Measurements from ENCODE around the gene STAMBPL1.
"Not testable (repeated sequence)": the region's sequence is repeated elsewhere in the genome, so short reads cannot be mapped to it uniquely, and the experiment has no call there.

The STAMBPL1 gene

DNA sequence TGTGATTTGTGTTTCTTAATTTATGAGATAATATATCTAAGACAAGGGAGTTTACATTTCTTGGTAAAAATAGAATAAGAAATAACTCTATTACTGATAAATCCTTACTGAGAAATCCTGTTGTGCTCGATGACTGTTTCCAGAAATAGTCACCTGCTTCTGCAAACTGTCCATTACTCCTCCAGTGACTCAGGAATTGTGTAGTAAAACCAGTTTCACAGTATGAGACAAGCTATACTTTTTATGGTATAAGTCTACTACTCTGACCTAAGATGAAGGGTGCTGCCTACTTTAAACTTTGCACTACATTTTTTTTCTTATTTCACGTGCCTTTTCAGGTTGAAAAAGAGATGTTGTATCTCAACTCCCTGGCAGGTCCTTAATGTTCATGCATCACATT is 21.6 kb upstream of the STAMBPL1 start:
- DNase-seq, result no peak

DNA sequence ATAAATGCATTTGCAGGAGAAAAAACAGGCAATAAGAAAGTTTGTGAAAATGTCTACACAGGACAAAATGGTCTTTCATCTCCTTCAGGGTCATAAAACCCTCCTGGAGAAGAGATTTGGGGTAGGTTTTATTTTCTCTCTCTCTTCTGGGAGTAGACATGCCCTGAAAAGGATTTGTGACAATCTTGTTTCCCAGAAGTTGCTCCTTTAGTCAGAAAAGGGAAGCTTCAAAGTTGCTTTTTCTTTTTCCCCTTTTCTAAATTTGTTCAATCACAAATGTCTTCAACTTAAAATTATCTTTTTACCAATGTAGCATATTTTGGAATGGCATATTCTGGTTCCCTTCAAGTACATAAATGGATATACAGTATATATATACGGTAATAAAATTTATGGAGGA is 19.0 kb upstream of the STAMBPL1 start:
- DNase-seq, result no peak

DNA sequence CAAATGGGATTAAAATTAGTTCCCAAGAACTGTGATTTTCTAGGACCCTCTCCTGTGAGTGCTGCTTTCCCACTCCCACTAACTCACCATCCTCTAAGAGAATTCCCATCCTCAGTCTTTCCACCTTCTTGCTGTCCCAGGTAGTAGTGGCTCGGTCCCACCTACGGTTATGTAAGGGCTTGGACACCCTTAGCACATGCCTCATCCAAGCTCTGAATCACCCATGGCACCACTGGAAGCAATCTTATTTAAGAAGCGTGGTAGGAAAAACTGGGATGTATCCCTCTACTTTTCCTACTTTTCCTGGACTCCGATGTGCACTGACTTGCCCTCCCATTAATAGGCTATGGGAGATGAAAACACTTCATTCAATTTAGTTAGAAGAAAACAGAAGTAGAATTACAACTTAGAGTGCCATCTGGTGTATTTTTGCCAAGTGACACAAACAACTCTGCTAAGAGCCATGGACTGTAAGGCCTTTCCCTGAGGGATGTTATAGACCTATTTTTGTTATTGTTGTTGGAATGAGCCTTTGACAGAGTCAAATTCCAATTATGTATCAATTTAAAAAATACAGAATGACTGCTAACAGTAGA is 14.7 kb upstream of the STAMBPL1 start:
- DNase-seq, result no peak

DNA sequence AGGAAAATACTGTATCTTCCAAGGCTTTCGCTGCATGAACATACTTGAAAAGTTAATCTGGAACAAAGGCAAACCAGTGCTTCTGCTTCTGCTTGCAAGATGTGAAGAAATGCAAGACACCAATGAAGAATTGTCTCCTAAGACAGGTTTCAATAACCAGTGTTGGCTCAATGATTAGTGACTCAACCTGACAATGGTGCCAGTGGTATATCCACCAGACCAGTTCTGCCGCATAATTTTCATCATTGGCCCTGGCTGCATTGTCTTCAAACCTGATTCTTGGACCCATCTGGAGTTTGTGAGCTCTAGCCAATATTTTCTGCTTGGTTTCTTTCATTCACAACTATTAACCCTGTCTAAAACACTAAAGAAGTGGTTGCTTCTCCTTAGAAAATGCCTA is 13.6 kb upstream of the STAMBPL1 start:
- DNase-seq, result no peak

DNA sequence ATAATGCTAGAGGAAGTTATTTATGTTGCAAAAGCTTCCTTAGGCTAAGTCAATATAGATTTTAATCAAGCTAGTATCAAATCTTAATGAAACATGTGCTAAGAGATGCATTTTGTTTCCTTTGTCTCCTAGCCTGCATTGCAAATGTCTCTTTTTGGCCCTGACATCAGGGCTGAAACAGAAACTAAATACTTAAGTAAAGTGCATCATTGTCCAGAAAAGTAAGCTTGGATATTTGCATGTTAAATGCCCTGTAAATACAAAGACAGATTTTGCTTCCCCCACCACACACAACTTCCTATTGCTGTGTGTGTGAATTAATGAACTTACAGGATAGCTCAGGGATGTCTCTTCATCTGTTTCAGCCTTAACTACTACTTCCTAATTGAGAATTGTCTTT is 10.0 kb upstream of the STAMBPL1 start:
- no peak for DNase-seq

- DNase-seq, result no peak
Observed at GRCh38 chr10:88873757-88874156, 6.3 kb upstream of the STAMBPL1 start.

DNA sequence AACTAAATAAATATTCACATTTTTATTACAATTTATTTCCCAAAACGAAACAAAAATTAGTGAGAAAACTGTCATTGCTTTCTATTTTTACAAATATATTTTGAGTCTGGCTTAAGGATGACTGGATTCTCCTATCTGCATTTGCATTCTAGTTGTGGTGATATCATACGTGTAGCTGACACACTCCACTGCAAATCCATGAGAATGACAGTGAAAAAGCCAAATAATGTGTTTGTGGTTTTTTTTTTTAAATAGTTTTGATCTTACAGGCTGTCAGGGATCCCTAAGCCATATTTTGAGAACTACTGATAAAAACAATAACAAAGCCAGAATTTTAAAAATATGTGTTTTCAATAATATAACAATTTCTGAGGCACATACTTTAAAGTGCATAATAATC is 5.8 kb upstream of the STAMBPL1 start:
- no peak for DNase-seq

DNA sequence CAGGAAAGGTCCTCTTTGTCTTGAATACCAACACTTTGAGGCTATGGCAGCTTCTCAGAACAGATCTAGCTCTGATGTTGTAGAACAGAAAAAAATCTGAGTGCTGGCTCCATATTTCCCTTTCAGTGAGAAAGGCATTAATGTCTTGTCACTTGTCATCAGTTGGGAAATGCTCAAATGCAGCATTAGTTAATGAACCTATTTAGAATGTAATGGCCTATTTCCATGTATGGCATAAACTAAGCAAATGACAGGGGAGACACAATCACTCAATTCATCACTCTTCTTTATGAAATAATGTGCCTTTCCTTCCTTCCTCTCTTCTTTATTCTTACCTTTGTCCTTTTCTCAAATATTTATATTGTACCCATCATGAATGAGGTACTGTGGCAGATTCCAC is 5.0 kb upstream of the STAMBPL1 start:
- DNase-seq, result no peak

DNA sequence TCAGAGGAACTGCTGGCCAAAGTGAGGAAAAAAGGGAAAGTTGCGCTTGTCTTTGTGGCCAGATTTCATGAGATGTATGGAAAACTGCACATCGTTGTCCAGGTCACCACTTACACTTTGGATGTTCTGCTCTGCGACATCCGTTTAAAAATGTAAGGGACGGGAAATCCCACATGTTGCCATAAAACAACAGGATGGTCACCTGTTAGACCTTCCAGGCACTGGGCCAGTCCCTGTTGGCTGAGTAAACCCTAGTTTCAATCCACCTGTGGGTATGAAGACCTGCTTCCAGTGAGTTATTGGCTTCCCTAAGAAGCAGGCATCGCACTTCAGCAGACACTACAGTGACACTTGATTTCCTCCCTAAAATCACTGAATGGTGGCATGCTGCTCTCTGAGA is 2.7 kb upstream of the STAMBPL1 start:
- no peak for DNase-seq

DNA sequence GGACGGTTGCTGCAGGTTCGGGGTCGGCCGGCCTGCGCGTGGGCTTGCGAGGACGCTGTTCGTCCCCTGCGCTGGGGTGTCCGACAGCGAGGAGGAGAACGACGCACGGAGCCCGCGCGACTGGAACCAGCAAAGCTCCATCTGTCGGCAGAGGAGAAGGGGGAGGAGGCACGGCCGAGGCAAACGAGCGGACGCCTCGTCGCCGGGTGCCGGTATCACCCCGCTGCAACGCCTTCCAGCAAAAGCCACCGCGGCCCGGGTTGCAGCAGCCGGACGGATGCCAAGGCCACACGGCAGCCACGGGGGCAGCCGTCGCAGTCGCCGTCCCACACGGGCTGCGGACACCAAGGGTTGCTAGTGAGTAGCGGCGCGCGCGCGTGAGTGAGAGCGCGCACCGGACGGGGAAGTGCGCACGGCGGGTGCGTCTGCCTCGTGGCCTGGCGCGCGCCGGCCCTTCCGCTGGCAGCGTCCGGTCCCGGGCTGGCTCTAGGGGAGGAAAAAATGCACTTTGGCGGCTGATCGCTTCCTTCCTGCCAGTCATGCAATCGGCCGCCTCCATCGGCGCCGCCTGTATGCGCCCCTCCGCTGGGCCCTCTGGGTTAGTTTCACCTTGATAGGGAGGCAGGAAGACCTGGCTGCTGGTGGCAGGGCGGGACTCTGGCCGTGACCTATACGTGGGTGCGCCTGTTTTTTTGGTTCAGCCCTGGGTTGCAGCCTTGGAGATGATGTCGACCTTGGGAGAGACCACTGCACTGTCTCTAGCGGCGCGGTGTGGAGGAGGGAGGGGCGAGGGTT is 434 bp downstream of the STAMBPL1 start:
- DNase-seq, result no peak

DNA sequence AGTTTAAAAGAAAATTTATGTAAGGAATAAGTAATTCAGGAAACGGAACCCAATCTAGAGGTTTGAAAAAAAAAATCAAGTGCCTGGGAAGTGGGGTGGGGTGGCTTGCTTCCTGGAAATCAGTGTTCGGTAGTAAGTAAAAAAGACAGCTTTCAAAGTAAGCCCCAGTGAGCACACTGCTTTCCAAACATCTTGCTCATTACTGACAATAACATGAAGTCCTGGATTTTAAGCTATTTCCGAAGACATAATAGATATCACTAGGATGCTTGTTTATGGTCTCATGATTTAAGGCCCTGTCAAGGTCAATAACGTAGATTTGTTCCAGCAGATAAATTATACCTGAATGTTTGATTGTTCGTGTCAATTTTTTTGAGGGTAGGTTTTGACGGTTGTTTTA is 1.3 kb downstream of the STAMBPL1 start:
- no peak for DNase-seq

DNA sequence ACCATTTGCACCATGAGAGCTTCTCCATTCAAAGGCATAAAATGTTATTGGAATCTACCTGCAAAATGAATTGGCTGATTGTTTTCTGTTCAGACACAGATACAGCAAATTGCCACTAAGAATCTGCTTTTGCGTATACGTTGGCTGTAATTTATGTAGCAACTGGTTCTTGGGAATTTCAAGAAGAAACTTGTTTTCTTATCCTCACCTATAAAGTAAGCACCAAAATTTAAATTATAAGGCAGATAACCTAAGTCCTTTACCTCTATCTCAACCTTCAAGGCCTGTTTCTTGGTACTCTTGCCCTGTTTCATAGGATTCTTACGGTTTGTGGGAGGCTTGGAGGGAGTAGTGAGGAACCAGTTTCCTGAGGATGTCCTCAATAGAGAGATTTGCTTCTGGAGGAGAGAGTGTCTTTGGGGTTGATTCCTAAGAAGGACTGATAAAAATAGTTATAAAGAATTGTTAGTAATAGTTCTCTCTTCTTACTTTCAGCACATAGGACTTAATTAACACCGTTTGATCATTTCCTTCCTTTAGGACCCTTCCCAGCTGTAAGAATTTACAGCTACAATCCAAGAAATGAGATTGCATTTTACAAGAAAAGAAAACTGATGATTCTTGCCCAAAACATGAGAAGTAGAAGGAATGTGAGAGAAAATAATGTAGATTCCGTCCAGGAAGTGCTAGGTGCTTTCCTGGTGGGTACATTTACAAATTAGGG is 2.0 kb downstream of the STAMBPL1 start:
- no peak for DNase-seq

DNA sequence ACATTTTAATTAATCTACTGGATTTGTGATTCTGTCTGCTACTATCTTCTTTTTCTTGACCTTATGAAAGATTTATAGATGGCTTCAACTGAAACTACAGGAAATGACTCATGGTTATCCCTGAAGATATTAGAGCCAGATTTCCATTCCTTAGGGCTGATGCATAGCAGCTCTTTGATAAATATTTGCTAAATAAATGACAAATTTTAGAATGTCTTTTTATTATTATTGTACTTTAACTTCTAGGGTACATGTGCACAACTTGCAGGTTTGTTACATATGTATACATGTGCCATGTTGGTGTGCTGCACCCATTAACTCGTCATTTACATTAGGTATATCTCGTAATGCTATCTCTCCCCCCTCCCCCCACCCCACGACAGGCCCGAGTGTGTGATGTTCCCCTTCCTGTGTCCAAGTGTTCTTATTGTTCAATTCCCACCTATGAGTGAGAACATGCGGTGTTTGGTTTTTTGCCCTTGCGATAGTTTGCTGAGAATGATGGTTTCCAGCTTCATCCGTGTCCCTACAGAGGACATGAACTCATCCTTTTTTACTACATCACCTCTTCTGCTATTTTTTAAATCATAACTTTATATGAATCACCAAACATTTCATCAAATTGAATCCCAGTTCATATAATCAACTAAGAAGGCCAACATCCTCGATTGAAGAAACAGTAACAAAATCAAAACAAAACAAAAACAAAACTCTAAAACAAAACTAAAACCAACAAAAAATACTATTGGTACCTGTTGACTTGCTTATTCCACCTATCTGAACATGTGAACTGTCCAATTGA is 2.8 kb downstream of the STAMBPL1 start:
- not testable (repeated sequence) for DNase-seq

DNA sequence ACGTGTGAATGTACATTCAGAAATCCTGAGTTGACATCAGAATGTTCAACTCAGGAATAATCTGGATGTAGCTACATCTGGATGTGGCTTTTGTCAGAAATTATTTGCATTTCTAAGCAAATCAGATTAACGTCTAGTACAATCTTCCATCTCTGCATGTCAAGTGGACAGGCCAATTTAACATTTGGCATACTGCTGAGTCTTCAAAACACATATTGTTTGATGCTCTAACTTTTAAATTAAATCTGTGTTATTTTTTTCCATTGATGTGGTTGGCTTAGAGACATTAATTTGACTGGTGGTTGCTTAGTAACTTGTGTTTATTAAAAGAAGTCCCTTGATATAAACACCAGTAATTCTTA is 3.4 kb downstream of the STAMBPL1 start:
- no peak for DNase-seq

DNA sequence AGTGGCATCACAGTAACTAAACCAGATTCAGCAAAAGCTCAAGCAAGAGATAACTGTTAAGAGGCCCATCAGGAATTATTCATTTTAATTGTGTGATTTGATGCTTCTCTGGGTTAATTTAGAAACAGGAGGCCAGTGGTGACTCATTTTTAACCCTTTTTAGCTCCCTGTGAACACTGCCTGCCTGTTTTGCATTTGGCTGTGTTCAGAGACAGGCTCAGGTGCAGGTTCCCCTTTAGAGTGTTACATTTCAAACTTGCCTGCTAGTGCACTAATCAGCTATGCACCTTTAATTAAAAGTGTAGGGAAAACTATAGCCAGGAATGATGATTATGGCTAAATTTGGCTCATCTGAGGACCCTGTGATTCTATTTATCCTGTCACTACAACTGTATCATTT is 6.5 kb downstream of the STAMBPL1 start:
- no peak for DNase-seq

GRCh38 chr10:88888810-88889445 is 8.9 kb downstream of the STAMBPL1 start:
- DNase-seq, result no peak

DNA sequence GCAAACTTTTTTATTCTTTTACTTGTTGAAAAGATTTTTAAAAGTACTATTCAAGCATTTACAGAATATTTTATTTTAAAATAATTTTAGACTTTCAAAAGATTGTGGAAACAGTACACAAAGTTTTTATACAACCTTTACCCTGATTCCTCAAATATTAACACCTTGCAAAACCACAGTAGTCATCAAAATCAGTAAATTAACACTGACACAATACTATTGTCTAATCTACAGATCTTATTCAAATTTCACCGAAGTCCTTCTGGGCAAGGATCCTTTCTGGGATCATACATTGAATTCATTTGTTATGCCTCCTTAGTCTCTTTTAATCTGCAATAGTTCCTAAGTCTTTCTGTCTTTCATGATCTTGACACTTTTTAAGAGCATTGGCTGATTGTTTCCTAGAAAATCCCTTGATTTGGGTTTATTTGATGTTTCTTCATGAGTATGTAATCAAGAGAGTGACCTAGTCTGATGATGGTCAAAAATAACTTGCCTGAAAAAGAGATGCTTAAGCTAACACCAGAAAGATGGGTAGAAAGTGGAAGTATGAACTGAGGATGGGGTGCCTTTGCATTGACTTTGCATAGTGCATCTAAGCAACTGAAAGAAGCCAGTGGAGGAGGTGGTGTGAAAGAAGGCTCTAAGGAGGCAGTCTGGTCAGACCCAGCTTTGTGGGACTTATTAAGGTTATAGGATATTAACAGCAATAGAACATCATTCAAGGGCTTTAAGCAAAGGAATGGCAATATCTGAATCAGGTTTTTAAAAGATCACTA is 9.7 kb downstream of the STAMBPL1 start:
- no peak for DNase-seq

- no peak for DNase-seq
Observed at GRCh38 chr10:88890681-88891381, 10.8 kb downstream of the STAMBPL1 start.

DNA sequence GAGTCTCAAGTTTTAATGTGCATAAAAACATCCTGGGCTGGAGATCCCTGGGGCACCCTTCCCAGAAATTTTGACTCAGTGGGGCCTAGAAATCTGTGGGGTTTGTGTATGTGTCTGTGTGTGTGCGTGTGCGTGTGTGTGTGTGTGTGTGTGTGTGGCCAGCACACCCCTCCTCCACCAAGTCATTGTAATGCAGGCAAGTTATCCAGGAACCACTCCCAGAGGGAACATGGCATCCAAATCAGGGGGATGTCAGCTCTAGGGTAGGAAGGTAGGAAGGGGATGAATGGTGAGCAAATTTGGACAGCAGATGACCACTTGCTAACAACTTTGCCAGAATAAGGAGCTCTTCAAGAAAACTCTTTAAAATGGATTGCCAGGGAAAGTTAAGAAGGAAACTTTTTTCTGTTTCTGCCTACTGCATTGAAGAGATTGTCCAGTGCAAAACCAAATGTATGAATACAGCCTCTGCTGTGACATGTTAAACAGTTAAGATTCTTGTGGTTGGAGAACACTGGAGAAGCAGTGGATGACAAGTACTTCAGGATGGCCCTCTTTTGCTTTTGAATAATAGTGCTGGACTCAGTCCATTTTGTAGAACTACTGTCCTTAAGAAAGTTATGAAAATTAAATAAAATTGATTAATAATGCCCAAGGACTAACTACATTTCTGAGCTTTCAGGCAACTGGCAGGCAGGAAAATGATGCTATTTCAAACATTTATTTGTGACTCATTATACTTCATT is 12.3 kb downstream of the STAMBPL1 start:
- DNase-seq, result no peak

DNA sequence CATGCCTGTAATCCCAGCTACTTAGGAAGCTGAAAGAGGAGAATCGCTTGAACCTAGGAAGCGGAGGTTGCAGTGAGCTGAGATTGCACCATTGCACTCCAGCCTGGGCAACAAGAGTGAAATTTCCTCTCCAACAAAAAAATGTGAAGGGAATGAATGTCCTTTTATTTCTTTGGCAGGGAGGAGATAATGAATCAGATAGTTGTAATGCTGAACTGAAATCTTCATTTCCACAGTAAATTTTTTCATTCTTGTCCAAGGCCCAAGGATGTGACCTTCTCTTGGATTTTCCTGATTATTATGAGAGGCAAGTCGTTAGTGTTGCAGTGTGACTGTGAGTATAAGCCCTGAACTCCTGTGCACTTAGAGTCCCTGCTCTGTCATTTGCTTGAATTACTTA is 13.6 kb downstream of the STAMBPL1 start:
- DNase-seq, result no peak

DNA sequence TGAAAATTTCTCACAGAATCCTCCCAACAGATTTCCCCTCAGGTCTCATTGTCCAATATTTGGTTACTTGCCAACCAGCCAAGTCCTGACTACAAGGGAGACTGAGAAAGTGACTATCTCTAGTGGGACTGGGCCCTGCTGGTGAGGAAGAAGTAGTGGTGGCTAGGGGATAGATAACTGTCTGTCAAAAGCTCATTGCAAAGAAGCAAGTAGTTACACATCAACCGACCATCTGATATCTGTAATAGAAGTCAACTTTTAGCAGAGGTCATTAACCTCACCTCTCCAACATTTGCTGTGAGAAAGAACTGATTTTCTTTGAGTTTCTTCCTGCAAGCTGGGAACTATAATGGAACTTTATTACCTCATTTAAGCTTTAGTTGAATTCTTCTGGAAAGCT is 15.2 kb downstream of the STAMBPL1 start:
- no peak for DNase-seq
